T-helper 2 cell treated with Interferon-gamma antibody and Interleukin-4, amounts not matched to agents 5 μg/mL and 100 μg/mL, for 36 hours (primary cell): ENCODE results near the gene YIPF5.

Experiments
- DNase-seq: peaks from one replicate; pipeline ENCODE4 v3.0.0; 2021; ENCODE audit warnings: low spot score
- H3K27ac Mint-ChIP-seq: one replicate; pipeline ENCODE4 v1.8.0; 2021; ENCODE audit warnings: mild to moderate bottlenecking, mixed read lengths
- H3K27me3 Mint-ChIP-seq: one replicate; pipeline ENCODE4 v1.8.0; 2021; ENCODE audit warnings: low read depth, mixed read lengths
- H3K36me3 Mint-ChIP-seq: one replicate; pipeline ENCODE4 v1.8.0; 2021; ENCODE audit warnings: low read depth, mixed read lengths
- H3K4me1 Mint-ChIP-seq: one replicate; pipeline ENCODE4 v1.8.0; 2021; ENCODE audit warnings: low read depth, mixed read lengths
- H3K4me3 Mint-ChIP-seq: one replicate; pipeline ENCODE4 v1.8.0; 2022; ENCODE audit warnings: mild to moderate bottlenecking, moderate library complexity, mixed read lengths
- H3K9me3 Mint-ChIP-seq: one replicate; pipeline ENCODE4 v1.8.0; 2021; ENCODE audit warnings: mixed read lengths

YIPF5 gene

GRCh38 chr5:144194144-144194543 lies 23.7 kb upstream of the YIPF5 start:
- H3K27me3 Mint-ChIP-seq: peaks cover 19% of the 10 kb centered on the region
- H3K9me3 Mint-ChIP-seq: no peaks in the 10 kb centered on the region
- no peak for DNase-seq
- peaks cover 18% of the 10 kb centered on the region for H3K4me1 Mint-ChIP-seq
- no peak overlapping the region for H3K4me3 Mint-ChIP-seq
- H3K27ac Mint-ChIP-seq: no peak overlapping the region
- H3K36me3 Mint-ChIP-seq: no peaks in the 10 kb centered on the region

DNA sequence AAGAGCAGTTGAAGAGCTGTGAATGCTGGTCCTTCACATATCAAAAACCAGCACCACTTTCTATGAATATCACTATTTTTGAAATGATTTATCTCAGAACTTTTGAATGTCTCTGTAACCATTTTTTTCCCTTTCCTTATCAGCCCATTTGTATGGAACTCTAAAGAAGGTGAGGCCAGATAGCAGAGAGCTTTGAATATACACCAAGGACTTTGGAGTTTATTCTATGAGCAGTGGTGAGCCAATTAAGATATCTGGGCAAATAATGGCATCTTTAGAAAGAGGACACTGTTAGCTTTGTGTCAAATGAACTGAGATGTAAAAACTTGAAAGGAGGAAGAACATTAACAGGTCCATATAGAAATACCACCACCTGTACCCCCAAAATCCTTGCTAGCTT lies 22.2 kb upstream of the YIPF5 start:
- no peak for DNase-seq
- peaks cover 33% of the 10 kb centered on the region for H3K4me1 Mint-ChIP-seq
- peaks cover 13% of the 10 kb centered on the region for H3K27me3 Mint-ChIP-seq
- H3K27ac Mint-ChIP-seq: no peak overlapping the region
- no peaks in the 10 kb centered on the region for H3K9me3 Mint-ChIP-seq
- H3K36me3 Mint-ChIP-seq: no peaks in the 10 kb centered on the region
- no peak overlapping the region for H3K4me3 Mint-ChIP-seq

DNA sequence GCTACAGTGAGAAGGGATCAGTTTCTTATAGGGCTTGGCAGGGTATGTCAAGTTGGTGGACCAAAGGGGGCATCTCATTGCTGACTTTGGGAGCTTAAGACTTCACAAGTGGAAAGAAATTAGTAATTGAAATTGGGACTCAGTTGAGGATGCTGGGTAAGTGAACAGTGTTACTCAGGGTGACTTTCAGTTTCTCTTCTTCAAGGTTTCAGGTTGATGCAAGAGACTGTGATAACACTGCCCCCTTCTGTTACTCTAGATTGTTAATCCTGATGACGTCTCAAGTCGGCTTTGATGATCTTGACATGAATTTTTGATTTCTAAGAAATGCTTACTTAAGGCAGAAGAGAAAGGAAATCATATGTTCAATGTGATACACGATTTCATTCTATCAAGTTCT lies 21.5 kb upstream of the YIPF5 start:
- H3K36me3 Mint-ChIP-seq: no peaks in the 10 kb centered on the region
- peaks cover 39% of the 10 kb centered on the region for H3K4me1 Mint-ChIP-seq
- no peak overlapping the region for H3K27ac Mint-ChIP-seq
- no peak overlapping the region for H3K4me3 Mint-ChIP-seq
- no peaks in the 10 kb centered on the region for H3K9me3 Mint-ChIP-seq
- H3K27me3 Mint-ChIP-seq: peaks cover 16% of the 10 kb centered on the region
- peak; percentile 46 for DNase-seq

DNA sequence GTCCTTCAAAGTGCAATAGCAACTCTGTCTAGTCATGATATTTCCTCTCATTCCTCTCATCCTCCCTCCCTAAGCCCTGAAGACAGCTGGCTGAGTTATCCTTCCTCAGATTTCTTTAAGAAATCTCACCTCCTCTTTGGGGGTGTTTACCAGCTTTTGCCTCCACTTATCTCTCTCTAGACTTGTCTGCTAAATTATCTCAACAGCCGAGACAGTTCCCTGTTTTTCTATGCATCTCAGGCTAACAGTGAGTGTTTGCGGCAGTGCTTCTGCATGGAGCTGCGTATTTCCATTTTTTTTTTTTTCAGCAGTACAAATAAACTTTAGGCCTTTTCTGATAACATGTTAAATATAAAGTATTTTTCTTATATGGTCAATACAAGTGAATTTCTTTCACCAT lies 21.1 kb upstream of the YIPF5 start:
- H3K4me3 Mint-ChIP-seq: no peak overlapping the region
- peaks cover 16% of the 10 kb centered on the region for H3K27me3 Mint-ChIP-seq
- H3K27ac Mint-ChIP-seq: peak overlapping the region; percentile 46
- H3K4me1 Mint-ChIP-seq: peaks cover 43% of the 10 kb centered on the region
- no peaks in the 10 kb centered on the region for H3K9me3 Mint-ChIP-seq
- no peak for DNase-seq
- H3K36me3 Mint-ChIP-seq: no peaks in the 10 kb centered on the region

- peak overlapping the region; percentile 74 for H3K4me3 Mint-ChIP-seq
- peaks cover 8% of the 10 kb centered on the region for H3K27me3 Mint-ChIP-seq
- H3K9me3 Mint-ChIP-seq: no peaks in the 10 kb centered on the region
- peaks cover 49% of the 10 kb centered on the region for H3K4me1 Mint-ChIP-seq
- DNase-seq: peak; percentile 86
- H3K27ac Mint-ChIP-seq: peak overlapping the region; percentile 88
- H3K36me3 Mint-ChIP-seq: no peaks in the 10 kb centered on the region
These were observed 19.5 kb upstream of the YIPF5 start for GRCh38 chr5:144189800-144190429.

GRCh38 chr5:144187699-144188294 lies 17.3 kb upstream of the YIPF5 start:
- Mint-ChIP-seq H3K36me3 (no peaks in the 10 kb centered on the region), H3K27me3 (peaks cover 3% of the 10 kb centered on the region), H3K4me3 (peak overlapping the region; percentile 63), H3K9me3 (no peaks in the 10 kb centered on the region), H3K4me1 (peaks cover 54% of the 10 kb centered on the region), H3K27ac (peak overlapping the region; percentile 73)
- DNase-seq: peak; percentile 60

DNA sequence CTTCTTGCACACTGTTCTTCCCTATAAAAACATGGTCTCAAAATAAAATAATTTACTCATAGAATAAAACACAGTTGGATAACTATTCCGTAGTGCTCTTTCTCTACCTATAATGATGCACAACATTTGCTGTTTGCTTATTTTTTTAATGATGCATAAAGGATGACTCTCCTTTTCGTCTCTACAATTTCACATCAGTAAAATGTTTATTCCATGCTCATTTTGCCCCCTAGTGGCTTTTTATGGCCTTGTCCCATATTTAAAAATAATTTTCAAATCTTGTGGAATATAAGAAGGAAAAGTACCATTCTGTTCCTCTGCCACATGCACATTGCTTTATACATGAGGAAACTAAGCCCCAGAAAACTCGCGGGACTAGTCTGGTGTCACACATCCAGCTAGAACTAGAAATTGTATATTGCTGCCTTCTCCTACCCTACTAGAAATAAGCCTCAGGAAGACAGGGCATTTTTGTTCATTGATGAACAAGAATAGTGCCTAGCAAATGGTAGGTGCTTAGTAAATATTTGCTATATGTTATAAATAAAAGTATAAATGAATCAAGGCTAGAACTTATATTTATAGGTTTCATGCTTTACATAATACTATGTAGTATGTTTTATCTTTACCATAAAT lies 12.9 kb upstream of the YIPF5 start:
- peaks cover 32% of the 10 kb centered on the region for H3K4me1 Mint-ChIP-seq
- H3K36me3 Mint-ChIP-seq: no peaks in the 10 kb centered on the region
- H3K27ac Mint-ChIP-seq: no peak overlapping the region
- no peak overlapping the region for H3K4me3 Mint-ChIP-seq
- H3K27me3 Mint-ChIP-seq: peaks cover 3% of the 10 kb centered on the region
- no peaks in the 10 kb centered on the region for H3K9me3 Mint-ChIP-seq
- no peak for DNase-seq

- peaks cover 11% of the 10 kb centered on the region for H3K4me1 Mint-ChIP-seq
- H3K36me3 Mint-ChIP-seq: no peaks in the 10 kb centered on the region
- H3K9me3 Mint-ChIP-seq: no peaks in the 10 kb centered on the region
- no peak overlapping the region for H3K27ac Mint-ChIP-seq
- DNase-seq: no peak
- peaks cover 16% of the 10 kb centered on the region for H3K27me3 Mint-ChIP-seq
- no peak overlapping the region for H3K4me3 Mint-ChIP-seq
These were observed 8.8 kb upstream of the YIPF5 start for GRCh38 chr5:144179226-144179625.

- no peaks in the 10 kb centered on the region for H3K36me3 Mint-ChIP-seq
- DNase-seq: no peak
- H3K9me3 Mint-ChIP-seq: no peaks in the 10 kb centered on the region
- H3K4me3 Mint-ChIP-seq: no peak overlapping the region
- H3K4me1 Mint-ChIP-seq: peaks cover 6% of the 10 kb centered on the region
- peaks cover 32% of the 10 kb centered on the region for H3K27me3 Mint-ChIP-seq
- no peak overlapping the region for H3K27ac Mint-ChIP-seq
These were observed 7.1 kb upstream of the YIPF5 start for GRCh38 chr5:144177548-144177947.

DNA sequence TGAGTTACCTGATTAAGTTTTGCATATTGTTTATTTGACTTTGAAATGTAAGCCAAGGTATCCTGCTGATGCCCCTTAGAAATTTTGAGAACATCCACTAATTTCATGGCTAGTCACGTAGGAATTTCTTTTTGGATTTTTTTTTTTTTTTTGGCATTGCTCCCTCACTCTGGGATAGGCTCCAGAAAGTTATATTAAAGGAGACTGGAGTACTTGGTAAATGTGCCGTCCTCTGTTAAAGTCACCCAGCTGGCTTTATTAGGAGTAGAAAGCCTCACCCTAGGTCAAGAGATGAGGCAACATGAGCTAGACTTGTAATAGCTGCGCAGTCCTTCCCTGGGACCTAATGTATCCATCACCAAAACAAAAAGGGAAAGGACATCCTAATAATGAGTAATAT lies 3.3 kb upstream of the YIPF5 start:
- peaks cover 42% of the 10 kb centered on the region for H3K27me3 Mint-ChIP-seq
- H3K27ac Mint-ChIP-seq: no peak overlapping the region
- H3K36me3 Mint-ChIP-seq: peaks cover 5% of the 10 kb centered on the region
- no peak overlapping the region for H3K4me3 Mint-ChIP-seq
- H3K4me1 Mint-ChIP-seq: peaks cover 25% of the 10 kb centered on the region
- no peak for DNase-seq
- peaks cover 4% of the 10 kb centered on the region for H3K9me3 Mint-ChIP-seq

- Mint-ChIP-seq H3K27ac (peak overlapping the region; percentile 90), H3K9me3 (peaks cover 4% of the 10 kb centered on the region), H3K4me3 (peak overlapping the region; percentile 91), H3K4me1 (peaks cover 34% of the 10 kb centered on the region), H3K36me3 (peaks cover 24% of the 10 kb centered on the region), H3K27me3 (peaks cover 33% of the 10 kb centered on the region)
- no peak for DNase-seq
These were observed 569 bp downstream of the YIPF5 start for GRCh38 chr5:144169904-144170275.

DNA sequence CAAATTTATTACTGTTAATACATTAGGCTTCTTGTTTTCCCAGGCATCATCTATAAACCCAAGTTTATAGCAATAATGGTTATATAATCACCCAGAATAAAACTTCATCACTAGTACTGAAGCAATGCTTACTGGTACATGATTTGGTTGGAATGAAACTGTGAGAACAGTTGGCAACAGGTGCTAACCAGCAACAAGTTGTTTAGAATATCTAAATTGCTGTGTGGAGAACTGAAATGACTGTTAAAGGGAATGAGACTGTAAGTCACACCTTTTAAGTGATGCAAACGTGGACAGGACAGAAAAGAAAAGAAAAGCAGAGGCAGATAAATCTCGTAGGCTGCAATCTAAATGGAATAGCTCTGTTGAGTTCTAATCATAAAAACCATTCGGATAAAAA lies 2.5 kb downstream of the YIPF5 start:
- H3K36me3 Mint-ChIP-seq: peaks cover 30% of the 10 kb centered on the region
- peaks cover 4% of the 10 kb centered on the region for H3K9me3 Mint-ChIP-seq
- no peak overlapping the region for H3K27ac Mint-ChIP-seq
- H3K4me1 Mint-ChIP-seq: peaks cover 34% of the 10 kb centered on the region
- peaks cover 15% of the 10 kb centered on the region for H3K27me3 Mint-ChIP-seq
- DNase-seq: no peak
- no peak overlapping the region for H3K4me3 Mint-ChIP-seq

DNA sequence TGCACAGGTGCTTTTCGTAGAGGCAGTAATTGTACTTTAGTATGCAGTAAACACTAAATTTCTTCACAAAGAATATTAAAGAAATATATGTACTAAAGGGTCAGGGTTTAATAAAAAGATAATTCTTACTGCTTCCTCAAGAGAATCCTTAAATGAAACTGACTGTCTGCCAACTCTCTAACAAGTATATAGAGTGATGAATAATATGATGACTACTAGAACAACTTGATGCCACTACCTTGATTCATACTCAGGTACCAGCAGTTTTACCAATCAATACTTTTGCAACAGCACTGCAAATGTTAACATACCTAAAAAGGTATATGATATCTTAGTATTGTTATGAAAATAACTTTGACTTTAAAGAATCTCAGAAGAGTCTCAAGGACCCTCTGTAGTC lies 3.8 kb downstream of the YIPF5 start:
- DNase-seq: no peak
- Mint-ChIP-seq H3K9me3 (peaks cover 4% of the 10 kb centered on the region), H3K36me3 (peaks cover 41% of the 10 kb centered on the region), H3K27me3 (peaks cover 5% of the 10 kb centered on the region), H3K4me1 (peaks cover 34% of the 10 kb centered on the region), H3K4me3 (no peak overlapping the region), H3K27ac (no peak overlapping the region)

- H3K36me3 Mint-ChIP-seq: peaks cover 45% of the 10 kb centered on the region
- no peak for DNase-seq
These were observed 7.8 kb downstream of the YIPF5 start for GRCh38 chr5:144162686-144163085.

More at GRCh38 chr5:144162686-144163085, 7.8 kb downstream of the YIPF5 start:
- Mint-ChIP-seq H3K27me3 (no peaks in the 10 kb centered on the region), H3K4me1 (peaks cover 5% of the 10 kb centered on the region), H3K27ac (no peak overlapping the region), H3K9me3 (no peaks in the 10 kb centered on the region), H3K4me3 (no peak overlapping the region)
